ENCODE data around the gene MFNG. TPM values are rescaled to one million over a fixed set of nuclear protein-coding genes. Genes with fewer than 3 reads are reported as not detected.
A peak's percentile ranks its signal among the peaks of the same experiment; 100 is the strongest.

The MFNG gene
- total RNA-seq, 1 donor from 2014 or later: 0.54 TPM

DNA sequence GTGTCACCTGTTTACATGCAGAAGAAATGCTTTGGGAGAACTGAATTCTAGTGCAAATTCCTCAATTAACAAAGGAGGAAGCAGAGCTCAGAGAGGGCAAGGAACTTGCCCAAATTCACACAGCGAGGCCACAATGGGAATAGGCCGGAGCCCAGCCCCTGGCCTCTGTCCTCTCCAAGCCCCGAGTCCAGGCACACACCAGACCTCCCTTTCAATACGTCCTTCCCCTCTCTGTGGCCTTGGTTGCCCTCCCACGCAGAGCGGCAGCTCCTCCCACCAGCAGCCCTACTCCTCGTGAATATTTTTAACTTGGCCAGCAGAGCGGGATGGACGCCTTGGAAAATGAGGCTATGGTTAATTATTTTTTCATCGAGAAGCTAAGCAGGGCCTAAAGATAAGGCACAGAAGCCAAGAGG, 34.6 kb upstream of the MFNG start:
- no peaks in the 10 kb centered on the region for H3K27me3 ChIP-seq (ENCODE audit: control insufficient read depth, insufficient read depth, low read length)
- TF ChIP-seq, protein P1, sequence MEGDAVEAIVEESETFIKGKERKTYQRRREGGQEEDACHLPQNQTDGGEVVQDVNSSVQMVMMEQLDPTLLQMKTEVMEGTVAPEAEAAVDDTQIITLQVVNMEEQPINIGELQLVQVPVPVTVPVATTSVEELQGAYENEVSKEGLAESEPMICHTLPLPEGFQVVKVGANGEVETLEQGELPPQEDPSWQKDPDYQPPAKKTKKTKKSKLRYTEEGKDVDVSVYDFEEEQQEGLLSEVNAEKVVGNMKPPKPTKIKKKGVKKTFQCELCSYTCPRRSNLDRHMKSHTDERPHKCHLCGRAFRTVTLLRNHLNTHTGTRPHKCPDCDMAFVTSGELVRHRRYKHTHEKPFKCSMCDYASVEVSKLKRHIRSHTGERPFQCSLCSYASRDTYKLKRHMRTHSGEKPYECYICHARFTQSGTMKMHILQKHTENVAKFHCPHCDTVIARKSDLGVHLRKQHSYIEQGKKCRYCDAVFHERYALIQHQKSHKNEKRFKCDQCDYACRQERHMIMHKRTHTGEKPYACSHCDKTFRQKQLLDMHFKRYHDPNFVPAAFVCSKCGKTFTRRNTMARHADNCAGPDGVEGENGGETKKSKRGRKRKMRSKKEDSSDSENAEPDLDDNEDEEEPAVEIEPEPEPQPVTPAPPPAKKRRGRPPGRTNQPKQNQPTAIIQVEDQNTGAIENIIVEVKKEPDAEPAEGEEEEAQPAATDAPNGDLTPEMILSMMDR (IDR thresholded peaks at IDR 0.05; ENCODE audit: insufficient read depth, low read length, poor library complexity, severe bottlenecking): no peak
- no peak for DNase-seq (ENCODE audit: low read depth)

DNA sequence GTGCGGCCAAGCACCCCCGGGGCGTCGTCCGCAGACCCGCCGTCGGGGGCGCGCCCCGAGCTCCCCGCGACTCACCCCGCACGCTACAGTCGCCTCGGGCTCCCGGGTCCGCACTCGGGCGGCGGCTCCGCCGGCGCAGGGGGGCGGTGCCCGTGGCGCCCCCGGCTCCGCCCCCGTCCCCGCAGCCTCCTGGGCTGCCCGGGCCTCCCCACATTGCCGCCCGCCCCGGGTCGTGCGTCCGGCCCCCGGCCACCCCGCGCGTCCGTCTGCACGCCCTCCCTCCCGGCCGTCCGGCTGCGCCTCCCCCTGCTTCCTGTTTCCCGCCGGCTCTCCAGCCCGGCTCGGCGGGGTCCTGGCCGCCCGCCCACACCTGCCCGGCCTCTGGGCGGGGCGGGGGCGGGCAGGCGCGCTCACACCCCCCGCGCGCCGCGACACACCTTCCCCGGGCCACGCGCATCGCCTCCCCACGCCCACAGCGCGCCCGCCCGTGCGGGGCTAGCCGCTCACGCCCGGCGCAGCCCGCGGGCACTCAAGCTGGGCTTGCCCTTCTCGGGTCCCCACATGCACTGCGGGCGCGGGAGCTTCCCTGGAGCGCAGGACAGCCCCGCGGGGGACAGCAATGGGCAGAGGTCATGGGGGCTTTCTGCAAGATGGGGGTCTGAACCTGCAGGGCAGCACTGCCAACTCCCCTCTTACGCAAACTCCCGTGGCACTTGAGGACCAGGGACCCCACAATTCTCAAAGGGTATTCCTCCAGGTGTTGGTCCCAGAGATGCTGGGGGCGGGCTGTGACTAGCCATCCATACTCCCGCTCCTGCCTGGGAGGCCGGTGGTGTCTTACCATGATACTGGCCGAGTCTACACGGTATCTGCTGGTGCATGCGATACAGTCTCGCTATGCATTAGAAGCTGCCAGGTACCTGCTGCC, 33.3 kb upstream of the MFNG start, which contains the start of gene CARD10:
CARD10 (minus strand) TSS at position 148 of the 928 bp plus-strand sequence. CDS start 215 bp downstream, outside the sequence.
- DNase-seq (ENCODE audit: low read depth): no peak
- TF ChIP-seq, protein P1 (IDR thresholded peaks at IDR 0.05; ENCODE audit: insufficient read depth, low read length, poor library complexity, severe bottlenecking): no peak
- H3K4me3 ChIP-seq (ENCODE audit: low read depth, low read length): peak within 1 kb of the TSS; percentile 88
- H3K36me3 ChIP-seq (ENCODE audit: control insufficient read depth, insufficient read depth, low read length): no peaks in the 10 kb centered on the region
- no peaks in the 10 kb centered on the region for H3K27me3 ChIP-seq (ENCODE audit: control insufficient read depth, insufficient read depth, low read length)

More for the DNA sequence above, 34.6 kb upstream of the MFNG start:
- Histone ChIP-seq H3K36me3 (ENCODE audit: control insufficient read depth, insufficient read depth, low read length) (no peaks in the 10 kb centered on the region), H3K4me3 (ENCODE audit: low read depth, low read length) (no peak overlapping the region)

DNA sequence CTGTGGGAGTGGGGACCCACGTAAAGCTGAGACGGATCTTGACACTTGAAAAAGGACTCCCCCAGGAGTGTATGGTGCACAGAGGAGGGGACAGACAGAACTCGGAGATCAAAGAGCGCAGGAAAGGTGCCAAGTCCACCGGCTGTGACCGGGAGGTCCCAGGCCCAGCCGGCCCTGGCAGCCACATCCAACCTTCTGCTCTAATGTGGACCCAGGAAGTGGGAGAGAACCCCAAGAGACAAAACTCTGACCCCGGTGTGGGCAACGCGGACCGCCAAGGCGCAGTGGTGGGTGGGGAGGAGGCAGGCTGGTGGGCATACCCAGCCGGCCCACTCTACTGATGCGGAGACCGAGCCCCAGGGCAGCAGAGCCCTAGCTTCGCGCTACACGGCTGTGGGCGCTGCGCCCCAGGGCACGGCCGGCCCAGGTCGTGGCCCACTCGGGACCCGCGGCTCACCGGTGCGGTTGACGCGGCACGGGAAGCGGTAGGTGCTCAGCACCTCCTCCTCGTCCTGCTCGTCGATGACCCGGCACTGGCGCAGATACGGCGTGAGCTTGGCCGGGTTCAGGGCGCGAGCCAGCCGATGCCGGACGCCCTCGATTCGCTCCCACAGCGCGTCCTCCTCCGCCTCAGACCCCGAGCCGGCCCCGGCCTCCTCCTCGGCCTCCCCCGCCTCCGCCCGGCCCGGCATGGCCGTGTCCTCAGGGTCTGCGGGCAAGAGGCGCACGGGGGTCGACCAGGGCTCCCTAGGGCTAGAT, 32.5 kb upstream of the MFNG start:
- Histone ChIP-seq H3K36me3 (ENCODE audit: control insufficient read depth, insufficient read depth, low read length) (peaks cover 2% of the 10 kb centered on the region), H3K4me3 (ENCODE audit: low read depth, low read length) (peak overlapping the region; percentile 88), H3K27me3 (ENCODE audit: control insufficient read depth, insufficient read depth, low read length) (no peaks in the 10 kb centered on the region)
- DNase-seq (ENCODE audit: low read depth): no peak
- TF ChIP-seq, protein P1 (IDR thresholded peaks at IDR 0.05; ENCODE audit: insufficient read depth, low read length, poor library complexity, severe bottlenecking): no peak

DNA sequence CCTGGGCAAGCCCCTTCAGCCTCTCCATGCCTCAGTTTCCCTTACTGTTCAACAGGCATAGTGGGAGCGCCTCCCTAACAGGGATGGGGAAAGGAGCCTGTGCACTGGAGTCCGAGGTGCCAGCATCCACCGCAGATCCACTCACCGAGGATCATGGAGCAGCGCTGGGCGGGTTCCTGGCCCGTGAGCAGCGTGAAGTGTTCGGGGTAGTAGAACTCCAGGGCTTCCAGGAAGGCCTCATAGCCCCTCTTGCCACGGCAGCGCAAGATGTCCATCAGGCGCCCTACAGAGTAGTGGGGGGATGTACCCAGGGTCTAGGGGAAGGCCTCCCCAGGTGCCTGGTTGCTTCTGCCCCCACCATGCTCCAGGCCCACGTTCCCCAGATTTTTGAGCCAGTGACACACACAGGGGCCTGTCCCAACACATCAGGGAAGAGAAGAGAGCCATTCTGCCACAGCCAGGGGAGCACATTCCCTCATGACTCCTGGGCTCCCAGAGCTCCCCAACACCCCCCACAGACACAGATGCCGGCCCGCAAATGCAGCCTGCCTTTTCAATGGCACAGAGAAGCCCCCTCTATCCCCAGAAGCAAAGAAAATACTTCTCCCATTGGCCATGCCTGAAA, 31.8 kb upstream of the MFNG start:
- Histone ChIP-seq H3K36me3 (ENCODE audit: control insufficient read depth, insufficient read depth, low read length) (peaks cover 2% of the 10 kb centered on the region), H3K27me3 (ENCODE audit: control insufficient read depth, insufficient read depth, low read length) (no peaks in the 10 kb centered on the region), H3K4me3 (ENCODE audit: low read depth, low read length) (peak overlapping the region; percentile 88)
- TF ChIP-seq, protein P1 (IDR thresholded peaks at IDR 0.05; ENCODE audit: insufficient read depth, low read length, poor library complexity, severe bottlenecking): no peak
- no peak for DNase-seq (ENCODE audit: low read depth)

DNA sequence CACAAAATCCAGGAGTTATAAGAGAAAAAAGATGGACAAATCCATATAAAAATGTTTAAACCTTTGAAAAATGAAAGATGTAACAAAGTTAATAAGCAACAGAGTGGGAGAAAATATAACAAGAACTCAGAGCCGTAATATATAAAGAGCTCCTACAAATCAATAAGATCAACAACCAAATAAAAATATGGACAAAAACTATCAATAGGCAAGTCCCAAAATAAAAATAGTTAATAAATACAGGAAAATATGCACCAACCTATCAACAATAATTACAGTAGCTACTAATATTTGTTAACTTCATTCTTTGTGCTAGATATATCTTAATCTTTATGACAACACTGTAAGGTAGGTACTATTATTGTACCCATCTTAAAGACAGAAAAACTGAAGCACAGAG, 30.3 kb upstream of the MFNG start:
- peaks cover 2% of the 10 kb centered on the region for H3K36me3 ChIP-seq (ENCODE audit: control insufficient read depth, insufficient read depth, low read length)
- H3K27me3 ChIP-seq (ENCODE audit: control insufficient read depth, insufficient read depth, low read length): no peaks in the 10 kb centered on the region
- no peak for DNase-seq (ENCODE audit: low read depth)
- TF ChIP-seq, protein P1 (IDR thresholded peaks at IDR 0.05; ENCODE audit: insufficient read depth, low read length, poor library complexity, severe bottlenecking): no peak
- no peak overlapping the region for H3K4me3 ChIP-seq (ENCODE audit: low read depth, low read length)

Measured in kidney epithelial cell (primary cell).